Thyroid gland (tissue), 4 donors: ENCODE data around the gene REC114.

Source experiments
- POLR2A ChIP-seq, 2 donors: fragments of 450-650 bp; IDR thresholded peaks; one replicate each; pipeline ENCODE4 v1.6.1; 2017; ENCODE audit warnings: antibody characterized with exemption in 2 of 2, mild to moderate bottlenecking in 2 of 2, moderate library complexity in 1 of 2
- TF ChIP-seq, protein P1 (sequence below), 6 experiments: fragments of 200-600 bp in 3 of 6; fragments of 450-650 bp in 3 of 6; sonication (generic) in 3 of 6; IDR thresholded peaks; one replicate each; pipeline ENCODE4 v1.5.1; 2016 to 2019; ENCODE audit warnings: antibody characterized with exemption in 6 of 6, mild to moderate bottlenecking in 2 of 6, inconsistent platforms in 1 of 6, moderate library complexity in 1 of 6

DNA sequence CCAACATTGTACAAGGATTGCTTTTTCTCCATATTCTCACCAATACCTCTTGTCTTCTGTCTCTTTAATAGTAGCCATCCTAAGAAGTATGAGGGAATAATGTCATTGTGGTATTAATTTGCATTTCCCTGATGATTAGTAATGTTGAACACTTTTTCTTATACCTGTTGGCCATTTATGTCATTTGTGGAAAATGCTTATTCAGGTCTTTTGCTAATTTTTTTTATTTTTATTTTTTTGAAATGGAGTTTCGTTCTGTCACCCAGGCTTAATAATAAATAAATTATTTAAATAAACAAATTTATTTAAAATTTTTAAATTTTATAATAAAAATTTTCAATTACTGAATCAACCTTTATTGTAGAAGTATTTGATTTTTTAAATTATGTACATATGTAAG lies 37.1 kb downstream of the REC114 start:
- TF ChIP-seq POLR2A (IDR thresholded peaks at IDR 0.05), result no peak
- TF ChIP-seq, protein P1, sequence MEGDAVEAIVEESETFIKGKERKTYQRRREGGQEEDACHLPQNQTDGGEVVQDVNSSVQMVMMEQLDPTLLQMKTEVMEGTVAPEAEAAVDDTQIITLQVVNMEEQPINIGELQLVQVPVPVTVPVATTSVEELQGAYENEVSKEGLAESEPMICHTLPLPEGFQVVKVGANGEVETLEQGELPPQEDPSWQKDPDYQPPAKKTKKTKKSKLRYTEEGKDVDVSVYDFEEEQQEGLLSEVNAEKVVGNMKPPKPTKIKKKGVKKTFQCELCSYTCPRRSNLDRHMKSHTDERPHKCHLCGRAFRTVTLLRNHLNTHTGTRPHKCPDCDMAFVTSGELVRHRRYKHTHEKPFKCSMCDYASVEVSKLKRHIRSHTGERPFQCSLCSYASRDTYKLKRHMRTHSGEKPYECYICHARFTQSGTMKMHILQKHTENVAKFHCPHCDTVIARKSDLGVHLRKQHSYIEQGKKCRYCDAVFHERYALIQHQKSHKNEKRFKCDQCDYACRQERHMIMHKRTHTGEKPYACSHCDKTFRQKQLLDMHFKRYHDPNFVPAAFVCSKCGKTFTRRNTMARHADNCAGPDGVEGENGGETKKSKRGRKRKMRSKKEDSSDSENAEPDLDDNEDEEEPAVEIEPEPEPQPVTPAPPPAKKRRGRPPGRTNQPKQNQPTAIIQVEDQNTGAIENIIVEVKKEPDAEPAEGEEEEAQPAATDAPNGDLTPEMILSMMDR (IDR thresholded peaks at IDR 0.05), result no peak
